ENCODE measurements around the gene TRMT61A.

DNA sequence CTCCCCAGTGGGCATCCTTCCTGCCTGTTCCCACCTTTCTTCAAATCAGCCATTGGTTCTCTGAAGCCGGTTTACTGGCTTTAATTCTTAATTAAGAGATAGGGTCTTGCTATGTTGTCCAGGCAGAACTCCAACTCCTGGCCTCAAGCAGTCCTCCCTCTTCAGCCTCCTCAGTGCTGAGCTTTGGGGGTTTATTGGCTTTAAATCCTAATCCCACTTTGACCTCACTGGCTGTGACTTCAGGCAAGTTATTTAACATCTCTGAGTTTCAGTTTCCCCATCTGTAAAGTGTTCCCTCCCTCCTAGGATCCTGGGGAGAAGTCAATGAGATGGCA is 2.1 kb upstream of the TRMT61A start:
- TF ChIP-seq POLR2AphosphoS5 (IDR thresholded peaks at IDR 0.05; ENCODE audit: low read depth, low read length) = no peak
- TF ChIP-seq POLR2A (IDR thresholded peaks at IDR 0.05; ENCODE audit: low read depth, low read length) = no peak
